Activated CD8-positive, alpha-beta memory T cell treated with anti-CD3 and anti-CD28 coated beads, Interleukin-2, amount 10 ng/mL, durations not matched to agents 7 days and 5 days (primary cell): ENCODE data around the gene CNOT3. TPM values are rescaled to one million over a fixed set of nuclear protein-coding genes. Genes with fewer than 3 reads are reported as not detected.
"Not testable (repeated sequence)": the region's sequence is repeated elsewhere in the genome, so short reads cannot be mapped to it uniquely, and the experiment has no call there.

Experiments
- ATAC-seq: fragments of 150-1000 bp; cut with Tn5 transposase; one replicate; pipeline ENCODE4 v1.10.0; 2021; ENCODE audit warnings: moderate library complexity
- CTCF ChIA-PET: fragments of 350-600 bp; sonication (Branson Sonifier 250); formaldehyde crosslinking; loops from one replicate; lab custom pipeline; 2021; ENCODE audit warnings: antibody characterized with exemption; lab: Charles Lee
- DNase-seq: peaks from one replicate; pipeline ENCODE4 v3.0.0-alpha.2; 2020
- H3K27ac Mint-ChIP-seq: one replicate; pipeline ENCODE4 v1.8.0; 2021; ENCODE audit warnings: mild to moderate bottlenecking, mixed read lengths
- H3K27me3 Mint-ChIP-seq: one replicate; pipeline ENCODE4 v1.8.0; 2021; ENCODE audit warnings: mixed read lengths
- H3K36me3 Mint-ChIP-seq: one replicate; pipeline ENCODE4 v1.8.0; 2021; ENCODE audit warnings: mild to moderate bottlenecking, mixed read lengths
- H3K4me1 Mint-ChIP-seq: one replicate; pipeline ENCODE4 v1.8.0; 2021; ENCODE audit warnings: mixed read lengths
- H3K4me3 Mint-ChIP-seq: one replicate; pipeline ENCODE4 v1.8.0; 2021; ENCODE audit warnings: mild to moderate bottlenecking, moderate library complexity, mixed read lengths
- H3K9me3 Mint-ChIP-seq: one replicate; pipeline ENCODE4 v1.8.0; 2022; ENCODE audit warnings: low read depth, mixed read lengths
- total RNA-seq, 2 experiments: library from RNA; stranded (reverse); gene quantifications; one replicate each; pipeline ENCODE4 v1.2.3, GENCODE V29; 2021

CNOT3 gene
- 10 to 100 TPM; 67.5 to 83.1 TPM for total RNA-seq

DNA sequence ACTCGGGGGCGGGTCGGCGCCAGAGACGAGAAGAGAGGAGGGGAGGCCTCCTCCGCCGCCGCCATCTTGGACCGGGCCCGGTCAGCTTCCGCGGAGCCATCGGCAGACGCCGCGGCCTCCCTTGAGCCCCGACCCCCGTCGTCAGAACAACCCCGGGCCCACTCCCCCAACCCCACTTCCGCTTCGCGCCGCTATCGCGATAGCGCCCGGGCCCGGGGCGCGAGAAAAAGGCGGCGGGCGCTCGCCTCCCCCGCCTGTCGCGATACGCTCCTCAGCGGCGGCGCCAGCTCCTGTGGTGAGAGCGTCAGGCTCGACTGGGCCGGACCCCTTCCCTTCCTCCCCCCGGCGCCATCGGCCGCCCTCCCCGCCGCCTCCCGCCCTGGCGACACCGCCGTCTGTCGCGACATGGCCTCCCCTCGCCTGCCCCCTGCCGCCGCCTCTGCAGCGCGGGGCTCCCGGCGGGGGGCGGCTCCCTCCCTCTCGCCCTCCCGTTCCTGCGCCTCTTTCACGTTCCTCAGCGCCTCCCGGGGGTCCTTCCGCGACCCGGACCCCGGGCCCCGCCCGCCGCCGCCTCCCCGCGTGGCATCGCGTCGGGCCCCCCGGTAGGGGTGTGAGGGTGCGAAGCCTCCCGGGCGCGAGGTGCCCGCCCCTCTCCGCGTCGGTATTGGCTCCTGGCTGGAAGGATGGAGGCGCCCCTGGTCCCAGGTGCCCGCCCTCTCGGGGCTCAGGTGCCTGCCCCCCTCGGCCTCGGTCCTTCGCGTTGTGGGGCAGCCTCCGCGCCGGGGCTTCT is at the start of gene CNOT3:
Gene CNOT3 (plus strand): TSS at position 64 of the 790 bp plus-strand sequence. CDS start 5,217 bp downstream, outside the sequence.
- Mint-ChIP-seq H3K36me3 (peaks cover 4% of the 10 kb centered on the region), H3K4me1 (peaks cover 41% of the 10 kb centered on the region), H3K9me3 (no peaks in the 10 kb centered on the region), H3K27ac (peak within 1 kb of the TSS; percentile 90), H3K4me3 (peak within 1 kb of the TSS; percentile 80), H3K27me3 (no peaks in the 10 kb centered on the region)
- CTCF ChIA-PET, result interaction anchor here (1.0 to 3.0 kb wide), 9 partner anchors 11 to 286 kb away, joined by 3 to 17 read pairs (median 4); partner anchors contain the start of genes LENG1, MBOAT7, NDUFA3 and PRPF31
- no peak for ATAC-seq
- DNase-seq, result peak; percentile 60

DNA sequence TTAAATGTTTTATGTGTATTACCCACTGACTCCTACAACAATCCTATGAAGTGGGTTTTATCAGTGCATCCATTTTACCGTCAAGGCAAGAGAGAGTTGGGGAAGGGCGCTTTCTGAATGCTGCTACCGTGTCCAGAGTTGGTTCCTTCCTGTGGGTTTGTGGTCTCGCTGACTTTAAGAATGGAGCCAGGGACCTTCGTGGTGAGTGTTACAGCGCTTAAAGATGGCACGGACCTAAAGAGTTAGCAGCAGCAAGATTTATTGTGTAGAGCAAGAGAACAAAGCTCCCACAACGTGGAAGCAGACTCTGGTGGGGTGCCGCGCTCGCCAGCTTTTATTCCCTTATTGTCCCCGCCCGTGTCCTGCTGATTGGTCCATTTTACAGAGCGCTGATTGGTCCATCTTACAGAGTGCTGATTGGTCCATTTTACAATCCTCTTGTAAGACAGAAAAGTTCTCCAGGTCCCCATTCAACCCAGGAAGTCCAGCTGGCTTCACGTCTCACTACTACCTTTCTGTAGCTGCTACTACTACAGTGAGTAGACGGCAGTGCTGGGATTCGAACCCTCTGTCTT is 43.0 kb upstream of the CNOT3 start:
- no peak for DNase-seq
- H3K4me3 Mint-ChIP-seq, result no peak overlapping the region
- ATAC-seq, result no peak
- no peak overlapping the region for H3K27ac Mint-ChIP-seq
- H3K36me3 Mint-ChIP-seq, result no peaks in the 10 kb centered on the region
- CTCF ChIA-PET, result interaction anchor here (0.7 to 1.3 kb wide), 2 partner anchors 15 to 265 kb away, joined by 3 read pairs; no protein-coding TSS in a partner anchor
- peaks cover 16% of the 10 kb centered on the region for H3K4me1 Mint-ChIP-seq
- H3K27me3 Mint-ChIP-seq, result peaks cover 15% of the 10 kb centered on the region
- H3K9me3 Mint-ChIP-seq, result peaks cover 5% of the 10 kb centered on the region

DNA sequence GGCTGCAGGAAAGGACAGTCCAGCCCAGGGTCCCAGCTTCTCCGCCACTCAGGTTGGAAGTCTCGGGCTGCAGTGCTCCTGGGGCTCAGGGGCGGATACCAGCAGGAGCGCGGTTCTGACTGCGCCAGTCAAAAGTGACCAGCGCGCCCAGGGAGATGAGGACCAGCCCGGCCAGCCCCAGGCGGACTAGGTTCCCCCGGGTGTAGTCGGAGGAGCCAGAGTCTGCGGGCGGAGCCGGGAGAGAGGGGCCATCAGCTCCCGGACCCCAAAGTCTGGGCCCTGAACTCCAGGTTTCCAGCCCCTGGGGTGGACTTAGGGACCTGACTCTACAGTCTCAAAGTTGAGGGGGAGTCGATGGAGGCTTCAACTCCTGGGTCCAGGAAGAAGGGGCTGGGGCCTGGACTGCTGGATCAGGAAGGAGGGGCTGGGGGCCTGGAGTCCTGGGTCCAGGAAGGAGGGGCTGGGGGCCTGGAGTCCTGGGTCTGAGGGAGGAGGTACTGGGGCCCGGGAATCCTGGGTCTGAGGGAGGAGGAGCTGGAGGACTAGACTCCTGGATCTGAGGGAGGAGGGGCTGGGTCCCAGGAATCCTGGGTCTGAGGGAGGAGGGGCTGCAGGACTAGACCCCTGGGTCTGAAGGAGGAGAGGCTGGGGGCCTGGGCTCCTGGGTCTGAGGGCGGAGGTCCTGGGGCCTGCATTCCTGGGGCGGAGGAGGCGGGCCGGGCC is 42.3 kb upstream of the CNOT3 start:
- H3K4me3 Mint-ChIP-seq, result no peak overlapping the region

DNA sequence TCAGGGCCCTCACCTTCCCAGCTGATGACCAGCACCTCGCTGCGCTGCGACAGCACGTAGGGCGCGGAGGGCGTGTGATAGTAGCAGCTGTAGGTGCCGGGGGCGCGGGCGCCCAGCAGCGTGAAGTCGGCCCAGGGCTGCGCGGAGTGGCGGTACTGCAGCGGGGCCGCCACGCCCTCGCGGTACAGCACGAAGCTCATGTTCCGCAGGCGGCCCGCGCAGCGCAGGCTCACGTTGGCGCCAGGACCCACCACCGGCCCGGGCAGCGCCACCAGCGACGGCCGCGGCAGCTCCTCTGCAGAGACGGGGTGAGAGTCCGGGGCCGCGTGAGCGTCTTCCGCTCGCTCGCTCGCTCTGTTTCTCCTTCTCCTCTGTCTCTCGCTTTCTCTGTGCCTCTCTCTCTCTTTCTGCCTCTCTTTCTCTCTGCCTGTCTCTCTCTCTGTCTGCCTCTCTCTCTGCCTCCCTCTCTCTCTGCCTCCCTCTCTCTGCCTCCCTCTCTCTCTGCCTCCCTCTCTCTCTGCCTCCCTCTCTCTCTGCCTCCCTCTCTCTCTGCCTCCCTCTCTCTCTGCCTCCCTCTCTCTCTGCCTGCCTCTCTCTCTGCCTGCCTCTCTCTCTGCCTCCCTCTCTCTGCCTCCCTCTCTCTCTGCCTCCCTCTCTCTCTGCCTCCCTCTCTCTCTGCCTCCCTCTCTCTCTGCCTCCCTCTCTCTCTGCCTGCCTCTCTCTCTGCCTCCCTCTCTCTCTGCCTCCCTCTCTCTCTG is 41.5 kb upstream of the CNOT3 start:
- peaks cover 15% of the 10 kb centered on the region for H3K27me3 Mint-ChIP-seq
- H3K9me3 Mint-ChIP-seq, H3K36me3 Mint-ChIP-seq: not testable (repeated sequence)
- H3K4me3 Mint-ChIP-seq, result peak overlapping the region; percentile 64
- DNase-seq, result peak; percentile 66
- CTCF ChIA-PET, result interaction anchor here (0.5 to 1.5 kb wide), 6 partner anchors 20 to 306 kb away, joined by 3 to 5 read pairs (median 3); partner anchors contain the start of genes CNOT3, PRPF31 and TFPT
- ATAC-seq, result peak; percentile 83
- peak overlapping the region; percentile 53 for H3K27ac Mint-ChIP-seq
- H3K4me1 Mint-ChIP-seq, result peaks cover 16% of the 10 kb centered on the region

More for the DNA sequence above, 42.3 kb upstream of the CNOT3 start:
- peaks cover 16% of the 10 kb centered on the region for H3K4me1 Mint-ChIP-seq
- no peak overlapping the region for H3K27ac Mint-ChIP-seq
- peaks cover 15% of the 10 kb centered on the region for H3K27me3 Mint-ChIP-seq
- ATAC-seq (no peak), DNase-seq (no peak)
- H3K9me3 Mint-ChIP-seq, result peaks cover 5% of the 10 kb centered on the region
- H3K36me3 Mint-ChIP-seq, result no peaks in the 10 kb centered on the region
- CTCF ChIA-PET, result interaction anchor here (0.5 to 1.5 kb wide), 5 partner anchors 20 to 307 kb away, joined by 3 to 5 read pairs (median 3); partner anchors contain the start of genes CNOT3, PRPF31 and TFPT

DNA sequence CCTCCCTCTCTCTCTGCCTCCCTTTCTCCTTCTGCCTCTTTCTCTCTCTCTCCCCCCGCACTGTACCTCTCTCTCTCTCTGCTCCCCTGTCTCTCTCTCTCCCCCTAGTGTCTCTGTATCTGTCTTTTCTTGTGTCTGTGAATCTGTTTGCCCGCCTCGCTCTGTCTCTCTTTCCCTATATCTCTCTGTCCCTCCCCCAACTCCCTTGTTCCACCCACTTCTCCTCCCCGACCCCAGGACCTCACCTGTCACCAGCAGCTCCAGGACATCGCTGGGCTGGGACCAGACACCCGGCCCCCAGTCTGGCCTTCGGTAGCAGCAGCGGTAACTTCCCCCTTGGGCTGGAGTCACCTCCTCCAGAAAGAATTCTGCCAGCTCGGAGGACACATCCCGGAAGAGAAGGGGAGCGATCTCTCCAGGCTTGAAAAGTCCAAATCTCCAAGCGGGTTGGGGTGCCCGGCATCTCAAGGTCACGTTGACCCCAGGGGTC is 40.9 kb upstream of the CNOT3 start:
- H3K27ac Mint-ChIP-seq, result peak overlapping the region; percentile 53
- CTCF ChIA-PET, result interaction anchor here (0.9 to 1.2 kb wide), 3 partner anchors 227 to 304 kb away, joined by 3 to 7 read pairs (median 3); no protein-coding TSS in a partner anchor
- peaks cover 17% of the 10 kb centered on the region for H3K4me1 Mint-ChIP-seq
- peak; percentile 61 for ATAC-seq
- no peaks in the 10 kb centered on the region for H3K36me3 Mint-ChIP-seq
- peak overlapping the region; percentile 44 for H3K4me3 Mint-ChIP-seq
- peaks cover 5% of the 10 kb centered on the region for H3K9me3 Mint-ChIP-seq
- no peak for DNase-seq
- peaks cover 15% of the 10 kb centered on the region for H3K27me3 Mint-ChIP-seq

DNA sequence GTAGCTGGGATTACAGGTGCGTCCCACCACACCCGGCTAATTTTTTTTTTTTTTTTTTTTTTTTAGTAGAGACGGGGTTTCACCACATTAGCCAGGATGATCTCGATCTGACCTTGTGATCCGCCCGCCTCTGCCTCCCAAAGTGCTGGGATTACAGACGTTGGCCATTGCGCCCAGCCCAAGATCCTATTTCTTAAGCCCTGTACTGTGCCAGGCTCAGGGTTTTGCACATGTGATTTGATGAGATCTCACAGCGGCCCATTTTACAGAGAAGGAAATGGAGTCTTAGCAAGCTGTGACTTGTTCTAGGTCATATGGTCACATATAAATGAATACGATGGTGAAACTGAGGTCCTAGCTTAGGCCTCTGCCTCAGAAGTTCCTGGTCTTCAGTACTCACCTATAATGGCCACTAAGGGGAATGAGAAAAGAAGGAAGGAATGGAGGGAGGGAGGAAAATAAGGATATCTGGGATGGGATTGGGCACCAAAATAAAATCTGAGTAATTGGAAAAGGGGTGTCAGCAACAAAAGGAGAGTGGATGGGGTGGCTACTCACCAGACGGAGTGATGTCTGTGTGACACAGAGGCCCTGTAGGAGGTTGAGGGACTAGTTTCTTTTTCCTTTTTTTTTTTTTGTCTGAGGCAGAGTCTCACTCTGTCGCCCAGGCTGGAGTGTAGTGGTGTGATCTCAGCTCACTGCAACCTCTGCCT is 38.2 kb upstream of the CNOT3 start:
- H3K27me3 Mint-ChIP-seq, result peaks cover 10% of the 10 kb centered on the region
- peaks cover 28% of the 10 kb centered on the region for H3K4me1 Mint-ChIP-seq
- ATAC-seq, result no peak
- DNase-seq, result no peak
- CTCF ChIA-PET, result interaction anchor here (0.8 kb wide), 1 partner anchor 38 kb away, joined by 3 read pairs; no protein-coding TSS in a partner anchor
- H3K9me3 Mint-ChIP-seq, result no peaks in the 10 kb centered on the region
- H3K36me3 Mint-ChIP-seq, result no peaks in the 10 kb centered on the region
- H3K27ac Mint-ChIP-seq, result no peak overlapping the region
- no peak overlapping the region for H3K4me3 Mint-ChIP-seq

DNA sequence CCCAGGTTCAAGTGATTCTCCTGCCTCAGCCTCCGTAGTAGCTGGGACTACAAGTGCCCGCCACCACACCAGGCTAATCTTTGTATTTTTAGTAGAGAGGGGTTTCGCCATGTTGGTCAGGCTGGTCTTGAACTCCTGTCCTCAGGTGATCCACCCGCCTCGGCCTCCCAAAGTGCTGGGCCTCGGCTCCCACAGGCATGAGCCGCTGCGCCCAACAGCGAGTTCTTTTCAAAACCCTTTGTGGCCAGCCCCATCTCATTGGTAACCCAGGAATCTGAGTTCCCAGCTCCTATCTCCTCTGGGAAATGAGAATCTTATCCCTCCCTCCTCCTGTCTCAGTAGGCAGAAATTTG is 37.7 kb upstream of the CNOT3 start:
- CTCF ChIA-PET, ATAC-seq, H3K27ac Mint-ChIP-seq, H3K36me3 Mint-ChIP-seq, H3K27me3 Mint-ChIP-seq, H3K4me3 Mint-ChIP-seq, DNase-seq, H3K9me3 Mint-ChIP-seq: not testable (repeated sequence)
- H3K4me1 Mint-ChIP-seq, result peaks cover 25% of the 10 kb centered on the region

DNA sequence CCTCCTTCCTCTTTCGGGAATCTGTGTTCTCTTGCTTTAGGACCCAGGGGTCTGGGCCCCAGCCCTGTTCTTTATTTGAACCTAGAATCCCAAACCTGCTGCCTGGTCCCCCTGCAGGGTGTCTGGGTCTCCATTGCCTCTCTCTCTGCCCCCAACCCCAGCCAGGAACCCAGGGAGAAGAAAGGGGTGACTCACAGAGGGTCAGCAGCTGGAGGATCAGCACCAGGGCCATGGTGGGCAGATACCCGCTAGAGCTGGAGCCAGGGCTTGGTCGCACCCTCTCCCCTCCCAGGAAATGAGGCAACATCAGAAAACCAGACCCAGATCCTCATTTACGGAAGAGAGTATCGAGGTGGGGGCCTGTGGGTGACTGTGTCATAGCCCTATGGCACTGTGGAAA is 37.0 kb upstream of the CNOT3 start, which contains the start of gene OSCAR:
Gene OSCAR (minus strand): TSS at position 243 of the 400 bp plus-strand sequence. CDS start 11 bp downstream, at position 232.
- H3K4me3 Mint-ChIP-seq, result peak within 1 kb of the TSS; percentile 39

DNA sequence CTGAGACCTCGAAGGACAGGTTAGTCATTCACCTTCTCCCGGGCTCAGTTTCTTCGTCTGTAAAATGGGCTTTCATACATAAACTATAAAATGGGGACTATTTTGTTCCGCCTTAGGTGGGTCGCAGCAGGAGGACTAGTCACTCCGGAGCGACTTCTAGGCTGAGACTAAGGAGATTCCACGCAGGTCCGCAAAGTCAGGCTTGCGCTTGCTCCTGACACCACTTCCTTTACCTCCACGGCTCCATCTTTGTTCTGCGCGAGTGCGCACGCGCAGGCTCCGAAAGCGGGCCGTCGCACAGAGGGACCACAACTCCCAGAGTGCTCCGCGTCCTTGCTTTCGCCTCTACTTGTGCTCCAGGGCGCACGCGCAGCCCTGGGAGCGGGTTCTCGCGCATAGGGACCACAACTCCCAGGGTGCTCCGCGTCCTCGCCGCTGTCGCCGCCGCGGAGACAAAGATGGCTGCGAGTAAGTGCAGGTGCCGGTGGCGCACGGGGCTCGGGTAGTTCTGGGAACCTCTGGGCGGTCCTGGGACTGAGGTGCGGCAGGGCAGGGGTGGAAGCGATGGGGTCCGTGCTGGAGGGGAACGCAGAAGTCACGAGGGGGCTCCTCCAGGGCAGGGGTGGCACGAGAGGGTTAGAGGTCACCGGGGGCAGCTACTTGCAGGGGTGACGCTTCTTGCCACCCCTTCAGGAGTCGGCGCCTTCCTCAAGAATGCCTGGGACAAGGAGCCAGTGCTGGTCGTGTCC is 35.0 kb upstream of the CNOT3 start, which contains the start of gene NDUFA3:
Gene NDUFA3 (plus strand): TSS at position 435 of the 749 bp plus-strand sequence. CDS start 24 bp downstream, at position 459.
- H3K27me3 Mint-ChIP-seq, result no peaks in the 10 kb centered on the region

More for the DNA sequence above, 37.0 kb upstream of the CNOT3 start, which contains the start of gene OSCAR:
- Mint-ChIP-seq H3K27ac (no peak within 1 kb of the TSS), H3K27me3 (peaks cover 4% of the 10 kb centered on the region), H3K9me3 (no peaks in the 10 kb centered on the region), H3K4me1 (peaks cover 25% of the 10 kb centered on the region), H3K36me3 (peaks cover 4% of the 10 kb centered on the region)
- no peak for ATAC-seq
- DNase-seq, result no peak
- CTCF ChIA-PET, result no interaction called here

DNA sequence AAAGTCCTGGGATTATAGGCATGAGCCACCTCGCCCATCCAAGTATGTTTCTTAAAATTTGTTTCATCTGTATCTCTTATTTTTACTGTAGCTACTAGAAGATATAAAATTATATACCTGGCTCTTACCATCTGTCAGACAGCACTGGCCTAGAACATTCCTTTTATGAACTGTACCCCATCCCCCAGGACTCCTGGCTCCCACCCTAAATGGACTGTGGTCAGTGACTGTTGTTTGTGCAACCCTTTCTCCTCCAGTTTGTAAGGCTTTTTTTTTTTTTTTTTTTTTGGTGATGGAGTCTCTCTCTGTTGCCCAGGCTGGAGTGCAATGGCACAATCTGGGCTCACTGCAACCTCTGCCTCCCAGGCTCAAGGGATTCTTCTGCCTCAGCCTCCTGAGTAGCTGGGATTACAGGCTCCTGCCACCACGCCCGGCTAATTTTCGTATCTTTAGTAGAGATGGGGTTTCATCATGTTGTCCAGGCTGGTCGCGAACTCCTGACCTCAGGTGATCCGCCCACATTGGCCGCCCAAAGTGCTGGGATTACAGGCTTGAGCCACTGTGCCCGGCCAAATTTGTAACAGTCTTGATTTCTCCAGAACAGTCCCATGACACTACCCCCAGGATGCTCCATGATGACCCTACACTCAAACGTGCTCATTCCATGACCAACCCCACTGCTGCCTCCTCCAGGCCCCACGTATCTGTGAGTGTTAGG is 32.4 kb upstream of the CNOT3 start:
- no peak overlapping the region for H3K4me3 Mint-ChIP-seq
- no peaks in the 10 kb centered on the region for H3K27me3 Mint-ChIP-seq
- ATAC-seq, result no peak
- CTCF ChIA-PET, result interaction anchor here (1.6 kb wide), 1 partner anchor 10 kb away, joined by 4 read pairs; the partner anchor contains the start of genes PRPF31 and TFPT
- no peak for DNase-seq
- peaks cover 31% of the 10 kb centered on the region for H3K36me3 Mint-ChIP-seq
- no peak overlapping the region for H3K27ac Mint-ChIP-seq
- peaks cover 19% of the 10 kb centered on the region for H3K4me1 Mint-ChIP-seq
- H3K9me3 Mint-ChIP-seq, result no peaks in the 10 kb centered on the region

More for the DNA sequence above, 35.0 kb upstream of the CNOT3 start, which contains the start of gene NDUFA3:
- H3K4me3 Mint-ChIP-seq, result peak within 1 kb of the TSS; percentile 99
- DNase-seq, result peak; percentile 99
- peaks cover 18% of the 10 kb centered on the region for H3K4me1 Mint-ChIP-seq
- CTCF ChIA-PET, result interaction anchor here (1.2 to 2.1 kb wide), 2 partner anchors 12 to 34 kb away, joined by 3 to 9 read pairs; partner anchors contain the start of genes CNOT3, PRPF31 and TFPT
- peak within 1 kb of the TSS; percentile 96 for H3K27ac Mint-ChIP-seq
- peaks cover 19% of the 10 kb centered on the region for H3K36me3 Mint-ChIP-seq
- peak; percentile 99 for ATAC-seq
- H3K9me3 Mint-ChIP-seq, result no peaks in the 10 kb centered on the region
